ENCODE measurements around the gene RIMS4. TPM values are rescaled to one million over a fixed set of nuclear protein-coding genes. Genes with fewer than 3 reads are reported as not detected.

The RIMS4 gene
- total RNA-seq, 2 experiments from 2014 or later = not detected

GRCh38 chr20:44743080-44743701 is 67.2 kb downstream of the RIMS4 start:
- TF ChIP-seq, protein P1, sequence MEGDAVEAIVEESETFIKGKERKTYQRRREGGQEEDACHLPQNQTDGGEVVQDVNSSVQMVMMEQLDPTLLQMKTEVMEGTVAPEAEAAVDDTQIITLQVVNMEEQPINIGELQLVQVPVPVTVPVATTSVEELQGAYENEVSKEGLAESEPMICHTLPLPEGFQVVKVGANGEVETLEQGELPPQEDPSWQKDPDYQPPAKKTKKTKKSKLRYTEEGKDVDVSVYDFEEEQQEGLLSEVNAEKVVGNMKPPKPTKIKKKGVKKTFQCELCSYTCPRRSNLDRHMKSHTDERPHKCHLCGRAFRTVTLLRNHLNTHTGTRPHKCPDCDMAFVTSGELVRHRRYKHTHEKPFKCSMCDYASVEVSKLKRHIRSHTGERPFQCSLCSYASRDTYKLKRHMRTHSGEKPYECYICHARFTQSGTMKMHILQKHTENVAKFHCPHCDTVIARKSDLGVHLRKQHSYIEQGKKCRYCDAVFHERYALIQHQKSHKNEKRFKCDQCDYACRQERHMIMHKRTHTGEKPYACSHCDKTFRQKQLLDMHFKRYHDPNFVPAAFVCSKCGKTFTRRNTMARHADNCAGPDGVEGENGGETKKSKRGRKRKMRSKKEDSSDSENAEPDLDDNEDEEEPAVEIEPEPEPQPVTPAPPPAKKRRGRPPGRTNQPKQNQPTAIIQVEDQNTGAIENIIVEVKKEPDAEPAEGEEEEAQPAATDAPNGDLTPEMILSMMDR (IDR thresholded peaks at IDR 0.05) = no peak
- Histone ChIP-seq H3K4me3 (ENCODE audit: low read length) (no peak overlapping the region), H3K27me3 (ENCODE audit: control insufficient read depth in 1 of 2, insufficient read depth in 2 of 2, low read length in 2 of 2) (peaks cover 12 to 17% of the 10 kb centered on the region in 2 experiments), H3K4me1 (ENCODE audit: insufficient read depth, low read length) (peaks cover 10% of the 10 kb centered on the region), H3K36me3 (ENCODE audit: insufficient read depth, low read length) (no peaks in the 10 kb centered on the region), H3K9me3 (ENCODE audit: control insufficient read depth in 1 of 2, insufficient read depth in 1 of 2, low read length in 2 of 2) (peaks cover 0 to 4% of the 10 kb centered on the region in 2 experiments), H3K27ac (ENCODE audit: low read depth in 1 of 2, low read length in 2 of 2) (no peak overlapping the region)
- CTCF ChIA-PET = no interaction called here
- Mint-ChIP-seq H3K4me3 (no peak overlapping the region), H3K4me1 (ENCODE audit: low read depth) (peaks cover 26% of the 10 kb centered on the region), H3K36me3 (ENCODE audit: low read depth) (no peaks in the 10 kb centered on the region), H3K9me3 (no peaks in the 10 kb centered on the region), H3K27ac (no peak overlapping the region), H3K27me3 (peaks cover 29% of the 10 kb centered on the region)
- intact Hi-C loops (cut with DNase I, micrococcal nuclease) = no loop called here
- POLR2A ChIA-PET = interaction anchor here (0.6 kb wide), 1 partner anchor 1847 kb away, joined by 4 read pairs; no protein-coding TSS in a partner anchor
- ATAC-seq (ENCODE audit: poor library complexity) (no peak), DNase-seq (no peak)

GRCh38 chr20:44742304-44743079 is 67.9 kb downstream of the RIMS4 start:
- no peaks in the 10 kb centered on the region for H3K36me3 ChIP-seq (ENCODE audit: insufficient read depth, low read length)
- Mint-ChIP-seq H3K4me1 (ENCODE audit: low read depth) (peaks cover 25% of the 10 kb centered on the region), H3K27ac (no peak overlapping the region), H3K4me3 (no peak overlapping the region), H3K36me3 (ENCODE audit: low read depth) (no peaks in the 10 kb centered on the region), H3K27me3 (peaks cover 27% of the 10 kb centered on the region), H3K9me3 (no peaks in the 10 kb centered on the region)
- CTCF ChIA-PET = no interaction called here
- H3K27ac ChIP-seq (ENCODE audit: low read depth in 1 of 2, low read length in 2 of 2) = no peak overlapping the region
- H3K4me1 ChIP-seq (ENCODE audit: insufficient read depth, low read length) = peaks cover 10% of the 10 kb centered on the region
- TF ChIP-seq, protein P1 (IDR thresholded peaks at IDR 0.05) = no peak
- POLR2A ChIA-PET = interaction anchor here (0.6 kb wide), 1 partner anchor 1848 kb away, joined by 4 read pairs; no protein-coding TSS in a partner anchor
- intact Hi-C loops (cut with DNase I, micrococcal nuclease) = no loop called here
- no peak for DNase-seq
- H3K27me3 ChIP-seq (ENCODE audit: control insufficient read depth in 1 of 2, insufficient read depth in 2 of 2, low read length in 2 of 2) = peaks cover 12 to 16% of the 10 kb centered on the region in 2 experiments
- H3K9me3 ChIP-seq (ENCODE audit: control insufficient read depth in 1 of 2, insufficient read depth in 1 of 2, low read length in 2 of 2) = peaks cover 0 to 4% of the 10 kb centered on the region in 2 experiments
- no peak for ATAC-seq (ENCODE audit: poor library complexity)
- H3K4me3 ChIP-seq (ENCODE audit: low read length) = no peak overlapping the region

- TF ChIP-seq, protein P1 (IDR thresholded peaks at IDR 0.05) = no peak
- Mint-ChIP-seq H3K27me3 (peaks cover 9% of the 10 kb centered on the region), H3K4me3 (no peak overlapping the region), H3K27ac (no peak overlapping the region), H3K36me3 (ENCODE audit: low read depth) (no peaks in the 10 kb centered on the region), H3K9me3 (no peaks in the 10 kb centered on the region), H3K4me1 (ENCODE audit: low read depth) (peaks cover 20% of the 10 kb centered on the region)
- no peaks in the 10 kb centered on the region for H3K36me3 ChIP-seq (ENCODE audit: insufficient read depth, low read length)
- ChIA-PET CTCF (no interaction called here), POLR2A (no interaction called here)
- peaks cover 0 to 3% of the 10 kb centered on the region in 2 experiments for H3K27me3 ChIP-seq (ENCODE audit: control insufficient read depth in 1 of 2, insufficient read depth in 2 of 2, low read length in 2 of 2)
- no peak for DNase-seq
- no peak for ATAC-seq (ENCODE audit: poor library complexity)
- H3K27ac ChIP-seq (ENCODE audit: low read depth in 1 of 2, low read length in 2 of 2) = no peak overlapping the region
- intact Hi-C loops (cut with DNase I, micrococcal nuclease) = loop anchor here (5.0 to 10.0 kb wide), 3 partner anchors 265 to 1153 kb away; partner anchors contain the start of genes FITM2 (in 1 of the 2) and TTPAL (in 1 of the 2)
- H3K4me1 ChIP-seq (ENCODE audit: insufficient read depth, low read length) = peaks cover 9% of the 10 kb centered on the region
- H3K4me3 ChIP-seq (ENCODE audit: low read length) = no peak overlapping the region
- no peaks in the 10 kb centered on the region for H3K9me3 ChIP-seq (ENCODE audit: control insufficient read depth in 1 of 2, insufficient read depth in 1 of 2, low read length in 2 of 2)
Observed at GRCh38 chr20:44739942-44740341, 70.4 kb downstream of the RIMS4 start.
